Measurements from ENCODE around the gene RYR2.

- TF ChIP-seq CTCF (IDR thresholded peaks at IDR 0.05) (no peak), POLR2A (IDR thresholded peaks at IDR 0.05) (no peak)
Measured at GRCh38 chr1:237457573-237457972, 415.6 kb downstream of the RYR2 start.
